Measurements from ENCODE around the gene ANKRD24.
A peak's percentile ranks its signal among the peaks of the same experiment; 100 is the strongest.
"Not testable (repeated sequence)": the region's sequence is repeated elsewhere in the genome, so short reads cannot be mapped to it uniquely, and the experiment has no call there.

Gene ANKRD24

DNA sequence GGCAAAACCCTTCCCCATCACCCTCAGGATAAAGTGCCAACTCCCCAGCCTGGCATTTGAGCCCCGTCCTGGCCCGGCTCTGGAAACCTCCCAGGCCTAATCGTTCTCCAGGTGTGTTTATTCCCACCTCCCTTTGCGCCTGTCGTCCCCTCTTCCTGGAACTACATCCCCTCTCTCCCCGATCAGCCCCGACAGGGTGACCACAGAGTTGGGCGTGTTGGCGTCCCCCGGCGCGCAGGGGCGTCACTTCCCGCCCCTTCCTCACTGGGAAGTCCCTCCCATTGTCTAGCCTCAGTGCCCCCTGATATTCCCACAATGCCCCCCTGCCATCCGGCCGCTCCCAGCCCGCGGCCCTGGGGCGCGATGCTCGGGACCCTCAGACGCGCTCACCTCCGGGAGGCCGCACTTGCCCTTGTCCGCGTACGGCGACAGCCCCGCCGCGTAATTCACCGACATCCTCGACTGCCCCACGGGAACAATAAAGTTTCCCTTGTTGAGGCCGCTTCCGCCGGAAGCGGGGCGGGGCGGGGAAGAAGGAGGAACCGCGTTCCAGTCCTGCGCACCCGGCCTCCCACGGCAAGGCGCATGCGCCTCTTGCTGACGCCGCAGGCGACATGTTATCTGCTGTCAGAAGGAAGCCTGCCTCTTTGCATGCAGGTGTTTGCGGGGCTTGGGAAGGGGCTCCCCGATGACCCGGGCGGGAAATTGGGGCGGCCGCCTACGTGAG is at the start of gene ANKRD24, which contains the start of gene SIRT6:
Gene ANKRD24, plus strand, starts transcription at position 606 of the 727 bp plus-strand sequence. CDS start 3,737 bp downstream, outside the sequence.
Gene SIRT6, minus strand, starts transcription at position 480 of the 727 bp plus-strand sequence. Its CDS starts 24 bp downstream, at position 456.
- DNase-seq (ENCODE audit: low read depth in 2 of 2) = peak; percentile 94 to 95

DNA sequence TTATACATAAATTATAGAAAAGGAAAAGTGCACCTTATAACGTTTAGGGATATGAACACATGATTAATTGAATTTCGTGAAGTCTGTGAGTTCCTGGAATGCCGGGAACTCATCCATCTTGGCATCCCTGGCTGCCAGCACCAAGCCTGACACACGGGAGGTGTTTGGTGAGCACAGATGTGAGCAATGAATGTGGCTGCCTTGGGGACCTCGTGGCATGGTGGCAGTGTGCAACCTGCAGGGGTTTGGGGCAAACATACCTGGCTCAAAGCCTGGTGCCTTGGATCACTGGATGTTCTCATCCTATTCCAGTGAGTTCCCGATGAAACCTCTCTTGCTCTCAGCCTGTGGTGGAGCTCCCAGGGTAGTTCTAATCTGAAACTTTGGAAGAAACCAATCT is 48.1 kb upstream of the ANKRD24 start:
- no peak for DNase-seq (ENCODE audit: low read depth in 2 of 2)

DNA sequence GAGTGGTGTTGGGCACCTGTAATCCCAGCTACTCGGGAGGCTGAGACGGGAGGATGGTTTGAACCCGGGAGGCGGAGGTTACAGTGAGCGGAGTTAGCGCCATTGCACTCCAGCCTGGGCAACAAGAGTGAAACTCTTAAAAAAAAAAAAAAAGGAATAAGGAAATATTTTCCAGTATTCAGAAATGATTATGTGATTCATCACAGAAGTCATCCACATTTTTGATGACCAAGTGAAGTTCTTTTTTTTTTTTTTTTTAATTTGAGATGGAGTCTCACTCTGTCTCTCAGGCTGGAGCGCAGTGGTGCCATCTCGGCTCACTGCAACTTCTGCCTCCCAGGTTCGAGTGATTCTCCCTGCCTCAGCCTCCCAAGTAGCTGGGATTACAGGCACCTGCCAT is 47.1 kb upstream of the ANKRD24 start:
- not testable (repeated sequence) for DNase-seq (ENCODE audit: low read depth in 2 of 2)

DNA sequence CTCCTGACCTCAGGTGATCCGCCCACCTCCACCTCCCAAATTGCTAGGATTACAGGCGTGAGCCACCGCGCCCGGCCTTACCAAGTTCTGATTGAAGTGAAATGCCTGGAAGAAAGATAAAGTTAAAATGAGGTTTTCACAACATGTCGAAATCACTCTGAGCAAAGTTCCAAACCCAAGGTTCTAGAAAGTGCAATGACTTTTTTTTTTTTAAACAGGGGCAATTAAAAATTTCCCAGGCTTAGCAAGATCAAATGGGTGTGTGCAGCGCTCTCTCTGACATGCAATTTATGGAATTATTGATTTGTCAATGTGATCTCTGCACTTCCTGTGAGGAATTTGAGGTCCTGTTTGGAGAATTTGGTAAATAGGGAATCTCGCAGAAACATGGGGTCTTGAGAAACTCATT is 45.8 kb upstream of the ANKRD24 start:
- DNase-seq (ENCODE audit: low read depth in 2 of 2) = no peak

DNA sequence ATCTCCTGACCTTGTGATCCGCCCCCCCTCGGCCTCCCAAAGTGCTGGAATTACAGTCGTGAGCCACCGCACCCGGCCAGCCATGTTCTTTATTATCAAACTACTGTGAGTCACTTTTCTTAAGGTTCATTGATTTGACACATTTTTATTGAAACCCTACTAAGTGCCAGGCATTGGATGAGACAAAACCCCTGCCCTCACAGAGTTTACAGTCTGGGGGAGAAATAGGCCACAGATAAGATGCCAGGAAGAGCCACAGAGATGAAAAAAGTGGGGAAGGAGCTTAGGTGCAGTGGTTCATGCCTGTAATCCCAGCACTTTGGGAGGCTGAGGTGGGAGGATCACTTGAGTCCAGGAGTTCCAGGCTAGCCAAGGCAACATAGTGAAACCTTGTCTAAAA is 44.0 kb upstream of the ANKRD24 start:
- no peak for DNase-seq (ENCODE audit: low read depth in 2 of 2)

DNA sequence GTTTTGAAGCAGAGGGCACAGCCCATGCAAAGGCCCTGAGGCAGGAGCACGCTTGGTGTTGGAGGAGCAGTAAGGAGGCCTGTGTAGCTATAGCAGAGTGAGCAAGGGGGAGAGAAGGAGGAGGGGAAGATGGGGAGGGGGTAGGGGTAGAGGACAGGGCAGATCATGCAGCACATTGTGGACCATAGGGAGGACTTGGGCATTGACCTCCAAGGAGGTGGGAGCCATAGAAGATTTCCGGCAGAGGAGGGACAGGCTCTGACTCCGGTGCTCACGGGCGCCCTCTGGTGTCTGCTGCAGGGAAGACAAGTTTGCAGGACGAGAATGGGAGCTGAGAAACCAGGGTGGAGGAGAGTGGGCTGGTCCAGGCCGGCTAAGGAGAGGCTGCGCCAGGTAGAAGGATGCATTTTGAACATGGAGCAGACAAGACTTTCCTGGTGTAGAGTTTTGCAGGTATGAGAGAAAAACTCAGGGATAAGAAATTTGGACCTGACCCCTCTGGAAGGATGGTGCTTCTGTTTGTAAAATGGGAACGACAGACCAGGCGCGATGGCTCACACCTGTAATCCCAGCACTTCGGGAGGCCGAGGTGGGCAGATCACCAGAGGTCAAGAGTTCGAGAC is 42.8 kb upstream of the ANKRD24 start:
- peak; percentile 88 to 93 for DNase-seq (ENCODE audit: low read depth in 2 of 2)

DNA sequence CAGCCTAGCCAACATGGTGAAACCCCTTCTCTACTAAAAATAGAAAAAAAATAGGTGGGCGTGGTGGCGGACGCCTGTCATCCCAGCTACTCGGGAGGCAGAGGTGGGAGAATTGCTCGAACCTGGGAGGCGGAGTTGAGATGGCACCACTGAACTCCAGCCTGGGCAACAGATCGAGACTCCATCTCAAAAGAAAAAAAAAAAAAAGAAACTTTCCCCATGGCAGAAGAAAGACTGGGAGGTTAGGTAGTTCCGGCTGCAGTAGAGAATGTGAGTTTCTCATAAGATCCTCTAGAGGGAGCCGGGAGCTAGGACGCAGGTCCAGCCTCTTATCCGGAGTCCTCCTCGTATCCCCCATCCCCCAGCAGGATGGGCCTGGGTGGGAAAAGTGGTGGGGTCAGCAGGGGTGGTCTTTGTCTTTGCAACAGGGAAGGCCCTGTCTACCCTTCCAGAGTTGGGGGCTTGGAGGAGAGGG is 42.2 kb upstream of the ANKRD24 start:
- no peak for DNase-seq (ENCODE audit: low read depth in 2 of 2)

DNA sequence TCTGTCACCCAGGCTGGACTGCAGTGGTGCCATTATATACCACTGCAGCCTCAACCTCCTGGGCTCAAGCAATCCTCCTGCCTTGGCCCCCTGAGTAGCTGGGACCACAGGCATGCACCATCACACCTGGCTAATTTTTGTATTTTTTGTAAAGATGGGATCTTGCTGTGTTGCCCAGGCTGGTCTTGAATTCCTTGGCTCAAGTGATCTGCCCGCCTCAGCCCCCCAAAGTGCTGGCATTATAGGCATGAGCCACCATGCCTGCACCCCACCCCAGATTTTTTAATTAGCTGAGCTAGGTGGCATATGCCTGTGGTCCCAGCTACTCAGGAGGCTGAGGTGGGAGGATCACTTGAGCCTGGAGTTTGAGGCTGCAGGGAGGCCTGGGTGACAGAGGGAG is 39.6 kb upstream of the ANKRD24 start:
- DNase-seq (ENCODE audit: low read depth in 2 of 2) = not testable (repeated sequence)

DNA sequence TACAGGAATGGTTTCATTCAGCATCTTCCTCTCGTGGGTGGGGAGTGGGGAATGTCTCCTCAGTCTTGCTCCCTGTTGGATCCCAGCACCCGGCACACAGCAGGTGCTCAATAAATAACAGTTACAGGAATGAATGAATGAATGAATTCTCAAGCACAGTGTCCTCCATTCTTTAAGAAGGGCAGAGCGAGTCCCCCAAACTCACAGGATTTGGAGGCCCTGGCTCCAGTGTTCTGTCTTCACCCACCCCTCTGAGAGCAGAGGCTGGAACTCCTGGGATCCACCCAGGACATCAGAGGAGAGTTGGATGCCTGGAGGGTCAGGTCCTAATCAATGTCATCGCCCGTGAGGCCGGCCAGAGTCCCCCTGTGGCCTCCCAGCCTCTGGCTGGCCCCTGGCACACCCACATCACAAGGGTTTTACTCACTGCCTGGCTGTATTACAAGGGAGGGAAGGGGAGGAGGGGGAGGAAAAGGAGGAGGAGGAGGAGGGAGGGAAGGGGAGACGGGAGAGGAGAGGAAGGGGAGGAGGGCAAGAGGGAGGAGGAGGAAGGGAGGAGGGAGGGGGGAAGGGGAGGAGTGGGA is 37.7 kb upstream of the ANKRD24 start:
- DNase-seq (ENCODE audit: low read depth in 2 of 2) = no peak

DNA sequence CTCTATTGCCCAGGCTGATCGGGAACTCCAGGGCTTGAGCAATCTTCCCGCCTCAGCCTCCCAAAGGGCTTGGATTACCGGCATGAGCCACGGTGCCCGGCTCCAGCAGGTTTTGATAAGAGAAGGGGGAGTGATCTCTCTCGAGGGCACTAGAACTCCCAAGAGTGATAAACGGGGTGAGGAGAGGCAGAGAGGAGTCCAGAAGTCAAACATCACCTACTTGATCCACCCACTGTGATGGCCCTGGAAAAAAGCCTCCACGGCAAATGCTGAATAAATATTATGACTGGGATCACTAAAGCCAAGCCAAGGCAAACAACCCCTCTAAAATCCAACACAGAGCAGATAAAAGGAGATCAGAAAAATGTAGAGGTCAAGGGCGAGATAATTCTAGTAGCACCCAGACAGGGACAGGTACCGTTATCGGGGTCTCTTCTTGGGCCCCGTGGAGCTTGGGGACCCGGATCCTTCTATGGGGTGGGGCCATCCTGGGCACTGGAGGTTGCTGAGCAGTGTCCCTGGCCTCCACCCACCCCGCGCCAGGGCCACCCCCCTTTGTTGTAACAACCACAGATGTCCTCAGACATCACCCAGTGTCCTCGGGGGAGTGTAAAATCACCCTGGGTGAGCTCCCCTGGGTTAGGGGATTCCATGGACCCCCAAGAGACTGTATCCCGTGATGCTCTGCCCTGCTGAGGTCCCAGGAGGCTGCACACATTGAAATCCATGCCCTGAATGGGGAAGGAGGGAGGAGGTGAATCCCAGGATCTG is 32.8 kb upstream of the ANKRD24 start:
- no peak for DNase-seq (ENCODE audit: low read depth in 2 of 2)

DNA sequence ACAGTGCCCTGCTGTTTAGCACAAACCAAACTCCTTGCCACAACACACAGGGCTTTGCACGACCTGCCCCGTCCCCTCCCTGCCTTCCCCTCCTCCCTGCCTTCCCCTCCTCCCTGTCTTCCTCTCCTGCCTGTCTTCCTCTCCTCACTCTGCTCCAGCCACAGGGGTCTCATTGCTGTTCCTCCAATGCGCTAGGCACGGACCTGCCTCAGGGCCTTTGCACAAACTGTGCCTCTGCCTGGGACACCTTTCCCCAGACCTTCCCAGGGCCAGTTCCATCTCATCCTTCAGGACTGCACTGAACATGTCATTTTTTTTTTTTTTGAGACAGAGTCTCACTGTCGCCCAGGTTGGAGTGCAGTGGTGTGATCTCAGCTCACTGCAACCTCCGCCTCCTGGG is 30.9 kb upstream of the ANKRD24 start:
- no peak for DNase-seq (ENCODE audit: low read depth in 2 of 2)

DNA sequence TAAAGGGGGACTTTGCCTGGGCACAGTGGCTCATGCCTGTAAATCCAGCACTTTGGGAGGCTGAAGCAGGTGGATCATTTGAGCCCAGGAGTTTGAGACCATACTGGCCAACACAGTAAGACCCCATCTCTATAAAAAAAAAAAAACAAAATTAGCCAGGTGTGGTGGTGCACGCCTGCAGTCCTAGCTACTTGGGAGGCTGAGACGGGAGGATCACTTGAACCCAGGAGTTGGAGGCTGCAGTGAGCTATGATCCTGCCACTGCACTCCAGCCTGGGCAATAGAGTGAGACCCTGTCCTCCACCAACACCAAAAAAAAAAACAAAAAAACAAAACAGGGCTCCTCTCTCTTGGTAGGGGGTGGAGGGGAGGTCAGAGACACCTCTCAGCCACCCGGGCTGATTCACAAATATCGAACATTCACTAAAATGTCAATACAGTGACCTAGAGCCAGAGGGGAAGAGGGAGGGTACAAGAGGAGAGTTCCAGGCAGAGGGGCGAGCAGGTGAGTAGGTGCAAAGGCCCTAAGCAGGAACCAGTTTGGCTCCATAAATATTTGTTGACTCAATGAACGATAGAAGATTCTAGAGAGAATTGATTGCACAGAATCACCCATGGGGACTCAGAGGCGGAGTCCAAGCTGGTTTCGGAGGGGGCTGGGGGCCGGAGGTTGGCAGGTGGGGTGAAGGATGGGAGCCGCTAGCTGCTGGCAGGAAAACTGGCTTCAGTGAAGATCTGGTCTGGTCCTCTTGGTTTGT is 30.1 kb upstream of the ANKRD24 start:
- DNase-seq (ENCODE audit: low read depth in 2 of 2) = no peak

DNA sequence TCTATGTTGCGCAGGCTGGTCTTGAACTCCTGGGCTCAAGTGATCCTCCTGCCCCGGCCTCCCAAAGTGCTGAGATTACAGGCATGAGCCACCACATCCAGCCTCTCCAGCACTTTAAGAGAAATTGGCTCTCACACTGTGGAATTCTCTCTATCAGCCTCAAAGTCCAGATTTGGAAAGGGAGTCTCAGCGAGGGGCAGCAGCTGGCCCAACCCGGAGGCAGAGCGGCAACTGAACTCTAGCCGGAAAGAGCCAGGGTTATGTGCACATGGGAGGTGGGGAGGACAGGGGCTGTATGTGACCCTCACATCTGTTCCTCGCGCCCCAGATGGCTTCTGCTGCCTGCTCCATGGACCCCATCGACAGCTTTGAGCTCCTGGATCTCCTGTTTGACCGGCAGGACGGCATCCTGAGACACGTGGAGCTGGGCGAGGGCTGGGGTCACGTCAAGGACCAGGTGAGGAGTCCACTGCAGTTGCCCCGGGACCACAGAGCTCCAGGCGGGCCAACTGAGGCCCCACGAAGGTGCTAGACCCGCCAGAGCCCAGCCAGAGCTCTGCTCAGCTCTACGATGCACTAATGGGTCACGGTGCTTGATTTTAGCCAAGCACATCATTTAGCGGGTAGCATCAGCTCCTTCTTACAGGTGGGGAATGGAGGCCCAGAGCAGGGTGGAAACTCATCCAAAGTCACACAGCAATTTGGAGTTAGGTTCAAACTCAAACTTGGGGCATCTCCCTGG is 27.7 kb upstream of the ANKRD24 start:
- no peak for DNase-seq (ENCODE audit: low read depth in 2 of 2)

DNA sequence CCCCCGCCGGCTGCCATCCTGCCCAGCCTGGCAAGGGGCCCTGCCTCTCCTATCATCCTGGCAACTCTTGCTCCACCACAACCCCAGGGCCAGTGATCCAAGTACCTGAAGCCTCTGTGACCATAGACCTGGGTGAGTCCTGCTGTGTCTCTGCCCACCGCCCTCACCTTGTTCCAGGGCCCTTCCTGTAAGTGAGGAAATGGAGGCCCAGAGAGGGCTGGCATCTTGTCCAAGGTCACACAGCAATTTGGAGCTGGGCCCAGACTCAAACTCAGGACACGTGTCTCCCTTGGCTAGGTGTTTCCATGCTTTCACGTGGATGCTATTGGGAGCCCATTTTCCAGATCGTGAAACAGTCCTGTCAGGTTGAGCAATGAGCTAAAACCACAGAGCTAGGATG is 25.3 kb upstream of the ANKRD24 start:
- no peak for DNase-seq (ENCODE audit: low read depth in 2 of 2)

DNA sequence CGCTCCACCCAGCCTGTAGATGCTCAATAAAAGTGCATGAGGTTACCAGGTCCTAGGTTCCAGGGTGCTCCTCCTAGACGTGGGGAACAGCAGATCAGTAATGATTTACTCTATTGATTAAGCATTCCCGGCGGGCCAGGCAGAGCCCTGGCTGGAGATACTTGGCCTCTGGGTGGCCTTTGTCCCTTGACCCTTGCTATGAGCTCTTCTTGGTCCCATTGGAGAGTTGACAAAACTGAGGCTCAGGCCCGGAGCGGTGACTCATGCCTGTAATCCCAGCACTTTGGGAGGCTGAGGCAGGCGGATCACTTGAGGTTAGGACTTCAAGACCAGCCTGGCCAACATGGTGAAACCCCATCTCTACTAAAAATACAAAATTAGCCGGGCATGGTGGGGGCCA is 24.5 kb upstream of the ANKRD24 start:
- not testable (repeated sequence) for DNase-seq (ENCODE audit: low read depth in 2 of 2)

DNA sequence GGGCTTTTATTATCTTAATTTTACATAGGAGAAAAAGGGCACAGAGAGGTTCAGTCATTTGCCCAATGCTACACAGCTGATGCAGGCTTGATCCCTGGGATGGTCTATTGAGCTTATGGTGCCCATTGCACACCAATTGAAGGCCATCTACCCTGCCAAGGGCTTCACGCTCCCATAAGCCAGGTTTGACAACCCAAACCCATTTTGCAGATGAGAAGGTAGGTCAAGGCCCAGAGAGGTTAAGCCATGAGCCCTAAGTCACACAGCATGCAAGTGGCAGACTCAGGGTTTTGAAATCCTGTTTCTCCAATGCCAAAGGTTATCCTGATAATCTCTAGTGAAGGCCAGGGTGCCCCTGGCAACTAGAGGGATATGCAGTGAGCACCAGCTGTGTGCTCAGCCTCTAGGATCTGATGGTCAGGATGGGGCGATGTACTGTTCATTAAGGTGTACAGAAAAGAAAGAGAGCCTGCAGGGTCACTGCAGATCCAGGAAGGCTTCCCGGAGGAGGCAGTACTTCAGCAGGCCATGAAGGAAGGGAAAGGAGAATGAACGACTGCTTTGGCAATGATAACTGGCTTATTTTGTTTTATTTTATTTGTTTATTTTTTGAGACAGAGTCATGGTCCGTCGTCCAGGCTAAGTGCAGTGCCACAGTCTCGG is 20.9 kb upstream of the ANKRD24 start:
- DNase-seq (ENCODE audit: low read depth in 2 of 2) = no peak

DNA sequence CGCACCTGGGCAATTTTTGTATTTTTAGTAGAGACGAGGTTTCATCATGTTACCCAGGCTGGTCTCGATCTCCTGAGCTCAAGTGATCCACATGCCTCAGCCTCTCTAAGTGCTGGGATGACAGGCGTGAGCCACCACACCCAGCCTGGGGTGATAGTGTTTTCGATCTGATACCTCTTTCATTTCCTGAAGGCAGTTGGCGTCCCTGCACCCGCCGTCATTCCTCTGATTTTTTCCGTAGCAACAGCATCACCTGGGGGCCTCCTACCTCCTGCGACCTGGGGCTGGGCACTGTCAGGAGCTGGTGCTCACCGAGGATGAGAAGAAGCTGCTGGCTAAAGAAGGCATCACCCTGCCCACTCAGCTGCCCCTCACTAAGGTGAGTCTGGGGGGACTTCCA is 18.2 kb upstream of the ANKRD24 start:
- no peak for DNase-seq (ENCODE audit: low read depth in 2 of 2)

DNA sequence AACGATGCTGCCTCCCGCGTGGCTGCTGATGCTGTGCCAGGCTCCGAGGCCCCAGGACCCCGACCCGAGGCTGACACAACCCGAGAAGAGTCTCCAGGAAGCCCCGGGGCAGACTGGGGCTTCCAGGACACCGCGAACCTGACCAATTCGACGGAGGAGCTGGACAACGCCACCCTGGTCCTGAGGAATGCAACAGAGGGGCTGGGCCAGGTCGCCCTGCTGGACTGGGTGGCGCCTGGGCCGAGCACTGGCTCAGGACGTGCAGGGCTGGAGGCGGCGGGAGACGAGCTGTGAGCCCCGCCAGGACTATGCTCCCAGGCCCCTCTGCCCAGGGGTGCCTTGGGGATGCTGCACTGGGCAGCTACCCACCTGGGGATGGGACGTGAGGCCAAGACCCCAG is 10.8 kb upstream of the ANKRD24 start:
- no peak for DNase-seq (ENCODE audit: low read depth in 2 of 2)

DNA sequence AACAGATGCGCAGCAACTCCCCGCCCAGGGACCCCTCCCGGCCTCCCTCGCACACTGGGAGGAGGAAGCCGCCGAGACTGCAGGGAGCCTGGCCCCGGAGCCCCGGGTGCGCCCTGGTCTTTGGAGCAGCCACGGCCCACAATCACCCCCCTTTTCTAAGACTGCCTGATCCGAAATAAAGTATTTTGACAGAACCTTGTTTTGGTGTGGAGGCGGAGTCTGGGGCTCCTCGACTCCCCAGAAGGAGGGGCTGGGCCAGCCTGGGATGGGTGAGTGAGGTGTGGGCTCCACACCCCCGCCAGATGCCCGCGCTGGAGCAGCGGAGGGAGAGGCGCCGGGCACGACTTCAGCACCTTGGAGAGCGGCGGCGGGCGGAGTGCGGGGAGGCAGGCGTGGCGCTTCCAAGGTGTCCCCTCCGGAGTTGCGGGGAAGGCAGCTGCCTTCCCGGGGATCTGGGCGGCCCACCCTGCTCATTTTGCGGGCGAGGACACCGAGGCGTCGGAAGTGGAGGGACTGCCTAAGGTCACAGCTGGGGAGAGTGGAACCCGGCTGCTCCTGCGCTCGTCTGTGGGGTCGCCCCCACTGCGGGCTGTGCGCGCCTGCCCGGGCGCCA is 9.5 kb upstream of the ANKRD24 start:
- peak; percentile 45 to 66 for DNase-seq (ENCODE audit: low read depth in 2 of 2)
